ENCODE measurements around the gene CADPS2.

Gene CADPS2

GRCh38 chr7:122515404-122515803 lies 370.9 kb downstream of the CADPS2 start:
- no peak for DNase-seq

- DNase-seq: no peak
These were observed 375.0 kb downstream of the CADPS2 start for GRCh38 chr7:122511268-122511667.

- no peak for DNase-seq
These were observed 378.7 kb downstream of the CADPS2 start for GRCh38 chr7:122507591-122507990.

- no peak for DNase-seq
These were observed 394.3 kb downstream of the CADPS2 start for GRCh38 chr7:122492007-122492406.

GRCh38 chr7:122488241-122488640 lies 398.0 kb downstream of the CADPS2 start:
- DNase-seq: no peak

GRCh38 chr7:122487131-122487530 lies 399.1 kb downstream of the CADPS2 start:
- no peak for DNase-seq

- DNase-seq: no peak
These were observed 400.4 kb downstream of the CADPS2 start for GRCh38 chr7:122485856-122486255.

GRCh38 chr7:122482212-122482611 lies 404.0 kb downstream of the CADPS2 start:
- no peak for DNase-seq

GRCh38 chr7:122470859-122471258 lies 415.4 kb downstream of the CADPS2 start:
- DNase-seq: no peak

- no peak for DNase-seq
These were observed 417.3 kb downstream of the CADPS2 start for GRCh38 chr7:122468945-122469344.

- no peak for DNase-seq
These were observed 418.4 kb downstream of the CADPS2 start for GRCh38 chr7:122467661-122468449.

GRCh38 chr7:122465296-122465695 lies 421.0 kb downstream of the CADPS2 start:
- no peak for DNase-seq

GRCh38 chr7:122463631-122464030 lies 422.6 kb downstream of the CADPS2 start:
- DNase-seq: no peak

GRCh38 chr7:122460936-122461335 lies 425.3 kb downstream of the CADPS2 start:
- no peak for DNase-seq

GRCh38 chr7:122457969-122458368 lies 428.3 kb downstream of the CADPS2 start:
- no peak for DNase-seq

GRCh38 chr7:122457325-122457724 lies 428.9 kb downstream of the CADPS2 start:
- DNase-seq: no peak

- DNase-seq: no peak
These were observed 431.3 kb downstream of the CADPS2 start for GRCh38 chr7:122454776-122455507.

- DNase-seq: no peak
These were observed 432.8 kb downstream of the CADPS2 start for GRCh38 chr7:122453432-122453831.

GRCh38 chr7:122448893-122449589 lies 437.2 kb downstream of the CADPS2 start:
- no peak for DNase-seq

GRCh38 chr7:122442929-122443328 lies 443.3 kb downstream of the CADPS2 start:
- no peak for DNase-seq

- DNase-seq: peak; percentile 47
These were observed 447.8 kb downstream of the CADPS2 start for GRCh38 chr7:122438492-122438891.

- peak; percentile 46 for DNase-seq
These were observed 448.3 kb downstream of the CADPS2 start for GRCh38 chr7:122438006-122438405.

GRCh38 chr7:122433765-122434164 lies 452.5 kb downstream of the CADPS2 start:
- DNase-seq: no peak

GRCh38 chr7:122430710-122431109 lies 455.6 kb downstream of the CADPS2 start:
- DNase-seq: no peak

All from NCI-H1694 treated with DMSO at 0.1 percent for 48 hours (cell line).